DND-41 (cell line): ENCODE measurements around the gene GALR3.

Source experiments
- ATAC-seq: fragments of 200-7000 bp; cut with Tn5 transposase; 3 replicates; pipeline ENCODE4 v1.9.1; 2021; ENCODE audit warnings: low read depth; ENCODE audit not compliant: insufficient read depth
- DNase-seq: peaks from one replicate; pipeline ENCODE4 v3.0.0-alpha.2; 2020
- H2AFZ ChIP-seq: 2 replicates; pipeline ENCODE4 v1.6.0; 2012; ENCODE audit warnings: low read depth, low read length
- H3K27ac ChIP-seq: 2 replicates; pipeline ENCODE4 v1.5.1; 2012; ENCODE audit warnings: low read length, inconsistent platforms
- H3K27me3 ChIP-seq: fragments of 200-600 bp; sonication (generic); 2 replicates; pipeline ENCODE4 v1.6.0; 2012; ENCODE audit warnings: low read length, mild to moderate bottlenecking, inconsistent platforms; ENCODE audit not compliant: insufficient read depth, poor library complexity
- H3K36me3 ChIP-seq: 2 replicates; pipeline ENCODE4 v1.5.1; 2012; ENCODE audit warnings: low read length, inconsistent platforms; ENCODE audit not compliant: insufficient read depth
- H3K4me1 ChIP-seq: 2 replicates; pipeline ENCODE4 v1.5.1; 2012; ENCODE audit warnings: mild to moderate bottlenecking, low read length; ENCODE audit not compliant: insufficient read depth
- H3K4me2 ChIP-seq: 2 replicates; pipeline ENCODE4 v1.6.0; 2012; ENCODE audit warnings: mild to moderate bottlenecking, moderate library complexity, low read length, inconsistent platforms; ENCODE audit not compliant: insufficient read depth
- H3K4me3 ChIP-seq, 2 experiments: fragments of 200-600 bp in 1 of 2; shearing (Covaris generic) in 1 of 2; 2 replicates each; pipeline ENCODE4 v1.5.1; 2012 to 2016; ENCODE audit warnings: inconsistent platforms in 2 of 2, low read length in 2 of 2, mild to moderate bottlenecking in 2 of 2, low read depth in 1 of 2, moderate library complexity in 1 of 2
- H3K79me2 ChIP-seq: 2 replicates; pipeline ENCODE4 v1.6.0; 2012; ENCODE audit warnings: low read length, inconsistent platforms; ENCODE audit not compliant: insufficient read depth
- H3K9ac ChIP-seq: 2 replicates; pipeline ENCODE4 v1.6.0; 2012; ENCODE audit warnings: low read depth, mild to moderate bottlenecking, inconsistent platforms, low read length, moderate library complexity
- H3K9me3 ChIP-seq: 2 replicates; pipeline ENCODE4 v1.5.1; 2012; ENCODE audit warnings: low read length, moderate library complexity, mild to moderate bottlenecking, inconsistent platforms; ENCODE audit not compliant: insufficient read depth, severe bottlenecking
- H4K20me1 ChIP-seq: 2 replicates; pipeline ENCODE4 v1.6.0; 2012; ENCODE audit warnings: low read length; ENCODE audit not compliant: insufficient read depth
- CTCF ChIP-seq: IDR thresholded peaks from 2 replicates; pipeline ENCODE4 v1.5.1; 2012; ENCODE audit warnings: borderline replicate concordance, low read length, moderate library complexity, mild to moderate bottlenecking; ENCODE audit not compliant: poor library complexity, severe bottlenecking; ENCODE audit errors: extremely low read depth
- EZH2 ChIP-seq: IDR thresholded peaks from 3 replicates; pipeline ENCODE4 v1.6.1; 2012; ENCODE audit warnings: borderline replicate concordance, low read depth, mild to moderate bottlenecking, moderate library complexity, low read length, inconsistent platforms; ENCODE audit not compliant: severe bottlenecking

GALR3 gene

GRCh38 chr22:37807410-37808293 lies 15.5 kb upstream of the GALR3 start, which contains the start of gene GCAT:
GCAT (plus strand) TSS chr22:37807934; CDS start chr22:37807968, 34 bp downstream.
- Histone ChIP-seq H4K20me1 (0 out of 2 replicates have a peak, but pooled peaks cover 3% of the 10 kb centered on the region), H3K79me2 (peaks cover 48% of the 10 kb centered on the region), H3K36me3 (peaks cover 12% of the 10 kb centered on the region), H3K9me3 (no peaks in the 10 kb centered on the region), H3K4me2 (peak within 1 kb of the TSS; percentile 79), H3K27me3 (peaks cover 2% of the 10 kb centered on the region), H3K4me3 (peak within 1 kb of the TSS; percentile 73 to 78; a peak in 3 of 4 replicates), H2AFZ (peak within 1 kb of the TSS; percentile 82), H3K4me1 (peaks cover 60% of the 10 kb centered on the region), H3K9ac (peak within 1 kb of the TSS; percentile 78), H3K27ac (peak within 1 kb of the TSS; percentile 89)
- peak; percentile 86 for ATAC-seq
- no peak for TF ChIP-seq EZH2
- TF ChIP-seq CTCF = no peak
- peak; percentile 98 for DNase-seq

GRCh38 chr22:37808294-37808657 lies 14.9 kb upstream of the GALR3 start:
- peak overlapping the region; percentile 82 for H2AFZ ChIP-seq
- peak overlapping the region; percentile 79 for H3K4me2 ChIP-seq
- TF ChIP-seq CTCF (no peak), EZH2 (no peak)
- peaks cover 3% of the 10 kb centered on the region; the same call in 1 of the 2 replicates for H4K20me1 ChIP-seq
- DNase-seq = peak; percentile 19
- H3K9me3 ChIP-seq = no peaks in the 10 kb centered on the region
- peak overlapping the region; percentile 30 to 78; a peak in 3 of 4 replicates for H3K4me3 ChIP-seq
- ATAC-seq = no peak
- peaks cover 48% of the 10 kb centered on the region for H3K79me2 ChIP-seq
- peaks cover 16% of the 10 kb centered on the region for H3K36me3 ChIP-seq
- no peaks in the 10 kb centered on the region for H3K27me3 ChIP-seq
- peak overlapping the region; percentile 76 for H3K27ac ChIP-seq
- peak overlapping the region; percentile 78 for H3K9ac ChIP-seq
- H3K4me1 ChIP-seq = peaks cover 54% of the 10 kb centered on the region

GRCh38 chr22:37809672-37810333 lies 13.4 kb upstream of the GALR3 start:
- DNase-seq (no peak), ATAC-seq (no peak)
- Histone ChIP-seq H3K27ac (0 out of 2 replicates have a peak overlapping the region, but pooled peaks have one; percentile 13), H3K4me2 (peak overlapping the region; percentile 41), H3K4me1 (peaks cover 40% of the 10 kb centered on the region), H4K20me1 (peaks cover 3% of the 10 kb centered on the region; the same call in 1 of the 2 replicates), H3K9me3 (no peaks in the 10 kb centered on the region), H3K79me2 (peaks cover 48% of the 10 kb centered on the region), H3K27me3 (no peaks in the 10 kb centered on the region), H3K9ac (0 out of 2 replicates have a peak overlapping the region, but pooled peaks have one; percentile 78), H3K4me3 (0 out of 4 replicates have a peak overlapping the region, but pooled peaks of 1 of the 2 experiments have one; percentile 3), H2AFZ (no peak overlapping the region), H3K36me3 (peaks cover 29% of the 10 kb centered on the region)
- TF ChIP-seq EZH2 = no peak
- no peak for TF ChIP-seq CTCF
